IPS-NIHi11 (cell line): Measurements from ENCODE around the gene SLC5A9.
"Not testable (repeated sequence)": the region's sequence is repeated elsewhere in the genome, so short reads cannot be mapped to it uniquely, and the experiment has no call there.

Experiments used
- DNase-seq: peaks from one replicate; pipeline ENCODE4 v3.0.0; 2012; ENCODE audit warnings: mixed read lengths, low spot score

Gene SLC5A9

GRCh38 chr1:48242141-48242736, 19.7 kb downstream of the SLC5A9 start:
- no peak for DNase-seq

DNA sequence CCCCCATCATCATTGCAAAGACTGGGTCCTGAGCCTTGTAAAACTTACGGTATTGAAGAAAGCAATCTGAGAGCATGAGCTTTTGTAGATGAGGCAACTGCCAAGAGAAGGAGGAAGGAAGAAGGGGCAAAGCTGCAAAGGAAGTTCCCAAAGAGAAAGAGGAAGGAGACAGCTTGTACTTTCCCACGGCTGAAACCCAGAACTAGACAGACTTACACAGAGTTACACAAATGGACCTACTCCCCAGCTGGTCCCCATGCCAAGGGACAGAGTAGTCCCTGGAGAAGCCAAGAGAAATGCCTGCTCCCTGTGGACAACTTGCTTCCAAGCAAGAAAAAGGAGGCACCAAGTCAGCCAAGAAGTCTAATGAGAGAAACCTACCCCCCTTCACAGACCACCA, 22.6 kb downstream of the SLC5A9 start:
- DNase-seq = no peak

DNA sequence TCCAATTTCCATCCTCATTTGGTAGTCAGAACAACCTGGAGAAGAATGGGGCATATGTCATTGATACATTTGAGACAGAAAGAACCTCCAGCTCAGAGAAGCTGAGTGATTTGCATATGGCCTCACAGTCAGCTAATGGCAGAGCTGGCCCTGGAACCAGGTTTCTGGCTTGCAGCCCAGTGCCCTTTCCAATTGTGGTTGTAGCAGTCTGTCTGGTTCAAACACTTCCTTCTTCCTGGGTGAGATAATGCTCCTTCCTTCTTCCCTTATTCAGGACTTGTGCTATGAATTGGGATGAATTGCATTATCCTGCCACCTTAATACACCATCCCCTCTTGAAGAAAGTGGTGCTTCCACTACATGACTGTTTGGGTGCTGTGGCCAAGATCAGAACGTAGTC, 24.2 kb downstream of the SLC5A9 start:
- DNase-seq = no peak

DNA sequence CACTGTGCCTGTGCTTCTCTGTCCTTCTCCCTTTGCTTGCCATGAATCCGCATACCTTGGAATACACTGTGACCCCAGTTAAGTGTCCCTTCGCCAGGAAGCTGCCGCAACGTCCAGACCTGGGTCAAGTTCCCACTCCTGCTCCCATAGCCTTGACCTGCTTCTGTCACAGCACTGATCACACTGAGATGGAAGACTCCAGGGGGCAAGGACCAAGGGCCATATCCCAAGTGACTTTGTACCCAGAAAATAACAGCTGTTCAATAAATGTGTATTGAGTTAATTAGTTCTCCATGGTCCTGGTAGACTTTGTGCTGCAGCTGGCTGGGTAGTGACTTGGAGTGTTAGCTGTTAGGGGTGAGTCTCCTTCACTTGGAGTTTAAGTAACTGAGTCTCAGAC, 25.8 kb downstream of the SLC5A9 start:
- no peak for DNase-seq

DNA sequence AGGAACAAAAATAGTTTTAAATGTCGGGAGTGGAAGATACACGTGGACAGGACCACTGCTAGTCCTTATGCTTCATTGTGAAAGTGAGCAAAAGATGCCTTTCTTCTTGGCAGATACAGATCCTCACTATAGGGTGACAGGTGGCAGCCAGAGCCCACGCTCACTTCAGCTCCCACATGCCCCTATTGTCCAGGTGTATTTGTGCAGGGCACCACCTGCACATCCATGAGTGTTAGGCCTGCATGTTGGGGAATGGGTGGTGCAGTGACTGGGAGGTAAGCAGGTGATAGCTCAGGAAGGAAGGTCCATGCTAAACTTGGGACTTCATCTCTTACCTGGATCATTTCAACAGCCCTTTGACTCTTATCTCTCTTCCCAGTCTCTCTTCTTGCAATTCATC, 27.4 kb downstream of the SLC5A9 start:
- peak; percentile 30 for DNase-seq

GRCh38 chr1:48250572-48250971, 28.1 kb downstream of the SLC5A9 start:
- no peak for DNase-seq

- no peak for DNase-seq
Measured at GRCh38 chr1:48251323-48251722, 28.8 kb downstream of the SLC5A9 start.

GRCh38 chr1:48251821-48252220, 29.3 kb downstream of the SLC5A9 start:
- DNase-seq = no peak

DNA sequence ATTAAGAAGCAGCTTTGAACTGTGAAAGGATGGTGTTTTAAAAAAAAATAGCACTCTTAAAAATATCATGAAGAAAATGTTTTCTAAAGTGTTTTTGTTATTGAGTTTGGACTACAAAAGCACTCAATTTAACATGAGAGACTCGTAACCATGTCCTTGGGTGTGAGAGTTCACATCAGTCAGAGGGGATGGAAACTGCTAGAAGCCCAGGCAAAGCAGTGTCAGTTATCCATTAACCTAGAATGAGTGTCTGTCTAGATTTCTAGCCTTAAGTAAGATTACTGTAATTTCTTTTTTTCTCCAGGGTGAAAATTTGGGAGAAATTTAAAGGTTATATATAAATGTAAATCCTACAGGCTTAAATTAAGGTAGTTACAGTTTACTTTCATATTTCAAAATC, 31.7 kb downstream of the SLC5A9 start:
- DNase-seq = no peak

GRCh38 chr1:48258106-48258505, 35.6 kb downstream of the SLC5A9 start:
- DNase-seq = no peak

- no peak for DNase-seq
Measured at GRCh38 chr1:48261881-48262400, 39.4 kb downstream of the SLC5A9 start.

GRCh38 chr1:48263041-48263440, 40.5 kb downstream of the SLC5A9 start:
- DNase-seq = no peak

GRCh38 chr1:48266576-48266975, 44.1 kb downstream of the SLC5A9 start:
- DNase-seq = no peak

- DNase-seq = not testable (repeated sequence)
Measured at GRCh38 chr1:48277437-48277836, 54.9 kb downstream of the SLC5A9 start.

GRCh38 chr1:48282329-48282728, 59.8 kb downstream of the SLC5A9 start:
- not testable (repeated sequence) for DNase-seq

DNA sequence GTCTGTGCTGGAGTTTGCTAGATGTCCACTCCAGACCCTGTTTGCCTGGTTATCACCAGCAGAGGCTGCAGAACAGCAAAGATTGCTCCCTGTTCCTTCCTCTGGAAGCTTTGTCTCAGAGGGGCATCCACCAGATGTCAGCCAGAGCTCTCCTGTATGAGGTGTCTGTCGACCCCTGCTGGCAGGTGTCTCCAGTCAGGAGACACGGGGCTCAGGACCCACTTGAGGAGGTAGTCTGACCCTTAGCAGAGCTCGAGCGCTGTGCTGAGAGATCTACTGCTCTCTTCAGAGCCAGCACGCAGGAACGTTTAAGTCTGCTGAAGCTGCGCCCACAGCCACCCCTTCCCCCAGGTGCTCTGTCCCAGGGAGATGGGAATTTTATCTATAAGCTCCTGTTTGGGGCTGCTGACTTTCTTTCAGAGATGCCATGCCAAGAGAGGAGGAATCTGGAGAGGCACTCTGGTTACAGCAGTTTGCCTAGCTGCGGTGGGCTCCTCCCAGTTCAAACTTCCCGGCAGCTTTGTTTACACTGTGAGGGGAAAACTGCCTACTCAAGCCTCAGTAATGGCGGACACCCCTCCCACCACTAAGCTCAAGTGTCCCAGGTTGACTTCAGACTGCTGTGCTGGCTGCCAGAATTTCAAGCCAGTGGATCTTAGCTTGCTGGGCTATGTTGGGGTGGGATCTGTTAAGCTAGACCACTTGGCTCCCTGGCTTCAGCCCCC, 62.3 kb downstream of the SLC5A9 start:
- not testable (repeated sequence) for DNase-seq

GRCh38 chr1:48285525-48285924, 63.0 kb downstream of the SLC5A9 start:
- no peak for DNase-seq

GRCh38 chr1:48291421-48291820, 68.9 kb downstream of the SLC5A9 start:
- DNase-seq = no peak

GRCh38 chr1:48292706-48293105, 70.2 kb downstream of the SLC5A9 start:
- no peak for DNase-seq

DNA sequence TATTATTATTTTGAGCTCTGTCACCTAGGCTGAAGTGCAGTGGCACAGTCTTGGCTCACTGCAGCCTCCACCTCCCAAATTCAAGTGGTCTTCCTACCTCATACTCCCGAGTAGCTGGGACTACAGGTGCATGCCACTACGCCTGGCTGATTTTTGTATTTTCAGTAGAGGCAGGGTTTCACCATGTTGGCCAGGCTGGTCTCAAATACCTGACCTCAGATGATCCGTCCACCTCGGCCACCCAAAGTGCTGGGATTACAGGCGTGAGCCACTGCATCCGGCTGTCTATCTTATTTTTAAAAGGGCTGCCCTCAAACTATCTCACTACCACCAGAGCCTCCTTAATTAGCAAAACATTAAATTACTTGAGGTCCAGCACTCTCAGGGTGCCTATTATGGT, 71.6 kb downstream of the SLC5A9 start:
- DNase-seq = not testable (repeated sequence)

DNA sequence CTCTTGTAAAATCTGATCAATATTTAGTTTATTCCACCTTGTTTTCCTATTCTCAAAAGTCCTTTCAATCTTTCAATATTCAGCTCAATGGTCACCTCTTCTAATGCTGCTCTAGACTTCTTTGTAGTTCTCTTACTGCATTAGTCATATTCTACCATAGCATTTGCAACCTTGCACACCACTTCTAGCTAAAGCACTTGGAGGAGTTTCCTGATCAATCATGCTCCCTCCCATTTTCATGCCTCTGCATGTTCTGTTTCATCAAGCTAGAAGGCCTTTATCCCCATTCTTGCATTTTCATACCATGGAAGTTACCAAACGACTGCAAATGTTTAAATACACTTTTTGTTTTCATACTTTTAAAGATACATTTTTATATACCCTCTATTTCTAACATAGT, 72.1 kb downstream of the SLC5A9 start:
- DNase-seq = no peak
